A549 (cell line): ENCODE measurements around the gene APC. TPM values are rescaled to one million over a fixed set of nuclear protein-coding genes. Genes with fewer than 3 reads are reported as not detected.
A peak's percentile ranks its signal among the peaks of the same experiment; 100 is the strongest.

Experiments
- ATAC-seq, 2 experiments: fragments of 200-7000 bp in 1 of 2; fragments of >200 bp in 1 of 2; cut with Nextera tagmentation in 1 of 2; cut with Tn5 transposase in 1 of 2; 3 replicates each; pipeline versions ENCODE4 v1.8.0 to v1.9.1; 2018 to 2020; ENCODE audit warnings: mild to moderate bottlenecking in 1 of 2, moderate library complexity in 1 of 2
- CTCF ChIA-PET: fragments of 300-600 bp; sonication (Branson Sonifier 250); formaldehyde crosslinking; extraction: SDS; loops from one replicate; lab custom pipeline; 2021; ENCODE audit warnings: antibody characterized with exemption, inconsistent platforms; lab: Yijun Ruan, JAX
- POLR2A ChIA-PET: fragments of 350-600 bp; formaldehyde crosslinking; extraction: SDS; loops from one replicate; lab custom pipeline; 2021; ENCODE audit warnings: antibody characterized with exemption, inconsistent platforms; lab: Yijun Ruan, JAX
- DNase-seq, 2 experiments: peaks; one replicate each; pipeline versions ENCODE4 v3.0.0 to v3.0.0-alpha.2; 2011 to 2016; ENCODE audit warnings: low read depth in 1 of 2, low spot score in 1 of 2
- FAIRE-seq: peaks from 2 replicates; lab custom pipeline; 2011; peaks lifted over from hg19 to GRCh38; lab: Jason Lieb, UNC
- H3K27ac ChIP-seq, 2 experiments: fragments of >200 bp; sonication (Bioruptor Twin); formaldehyde crosslinking; 3 replicates each; pipeline ENCODE4 v1.5.1; 2016 to 2017
- H3K4me1 ChIP-seq: fragments of >200 bp; sonication (Bioruptor Twin); formaldehyde crosslinking; 3 replicates; pipeline ENCODE4 v1.6.1; 2016
- H3K4me2 ChIP-seq: fragments of >200 bp; sonication (Bioruptor Twin); formaldehyde crosslinking; 3 replicates; pipeline ENCODE4 v1.6.1; 2016
- H3K4me3 ChIP-seq: fragments of >200 bp; sonication (Bioruptor Twin); formaldehyde crosslinking; 3 replicates; pipeline ENCODE4 v1.5.1; 2016
- H3K9me3 ChIP-seq: fragments of >200 bp; sonication (Bioruptor Twin); formaldehyde crosslinking; 3 replicates; pipeline ENCODE4 v1.6.1; 2016
- BHLHE40 ChIP-seq: IDR thresholded peaks from 2 replicates; pipeline ENCODE4 v1.6.1; 2012; ENCODE audit warnings: low read depth, low read length, inconsistent platforms
- CBX2 ChIP-seq: fragments of 200-600 bp; sonication (generic); IDR thresholded peaks from 2 replicates; pipeline ENCODE4 v1.6.1; 2016; ENCODE audit warnings: low read depth, mild to moderate bottlenecking, borderline replicate concordance
- CEBPB ChIP-seq, 2 experiments: fragments of >200 bp in 1 of 2; sonication (Bioruptor Twin) in 1 of 2; formaldehyde crosslinking in 1 of 2; IDR thresholded peaks; 2 replicates each; pipeline ENCODE4 v1.6.1; 2012 to 2016
- EP300 ChIP-seq, 2 experiments: fragments of >200 bp; sonication (Bioruptor Twin); formaldehyde crosslinking; IDR thresholded peaks; 2 replicates in 1 of 2; 3 replicates in 1 of 2; pipeline ENCODE4 v1.6.1; 2016 to 2017
- ESRRA ChIP-seq: fragments of 150-350 bp; IDR thresholded peaks from 2 replicates; pipeline ENCODE4 v1.6.1; 2014; ENCODE audit warnings: mild to moderate bottlenecking, low read length, borderline replicate concordance
- JUN ChIP-seq, 2 experiments: fragments of >200 bp; sonication (Bioruptor Twin); formaldehyde crosslinking; IDR thresholded peaks; 2 replicates in 1 of 2; 3 replicates in 1 of 2; pipeline ENCODE4 v1.6.1; 2016 to 2017
- JUNB ChIP-seq: fragments of >200 bp; sonication (Bioruptor Twin); formaldehyde crosslinking; IDR thresholded peaks from 2 replicates; pipeline ENCODE4 v1.6.1; 2016
- KDM1A ChIP-seq: fragments of 200-600 bp; sonication (generic); IDR thresholded peaks from 2 replicates; pipeline ENCODE4 v1.6.1; 2016; ENCODE audit warnings: low read depth, mild to moderate bottlenecking
- KDM5A ChIP-seq: fragments of 200-600 bp; sonication (generic); IDR thresholded peaks from 2 replicates; pipeline ENCODE4 v1.6.1; 2016; ENCODE audit warnings: antibody characterized with exemption, mild to moderate bottlenecking
- MAFK ChIP-seq: fragments of 450-650 bp; IDR thresholded peaks from 2 replicates; pipeline ENCODE4 v1.6.1; 2014; ENCODE audit not compliant: partially characterized antibody
- MAZ ChIP-seq: fragments of 150-350 bp; IDR thresholded peaks from 2 replicates; pipeline ENCODE4 v1.6.1; 2014; ENCODE audit warnings: antibody characterized with exemption, low read depth, low read length, borderline replicate concordance
- NPAS2 ChIP-seq: fragments of 250-450 bp; sonication (Bioruptor Pico); IDR thresholded peaks from 2 replicates; pipeline ENCODE4 v1.8.0; 2022; ENCODE audit warnings: mild to moderate bottlenecking, moderate library complexity, borderline replicate concordance
- NR3C1 ChIP-seq: fragments of >200 bp; sonication (Bioruptor Twin); formaldehyde crosslinking; IDR thresholded peaks from 3 replicates; pipeline ENCODE4 v1.6.1; 2017
- PHF8 ChIP-seq: fragments of 200-600 bp; sonication (generic); IDR thresholded peaks from 2 replicates; pipeline ENCODE4 v1.6.1; 2016; ENCODE audit warnings: low read depth, mild to moderate bottlenecking, antibody characterized with exemption, moderate library complexity, borderline replicate concordance
- POLR2A ChIP-seq: IDR thresholded peaks from 2 replicates; pipeline ENCODE4 v1.6.1; 2012; ENCODE audit warnings: mild to moderate bottlenecking, low read length
- POLR2AphosphoS2 ChIP-seq: conservative IDR thresholded peaks from 2 replicates; pipeline ENCODE4 v1.6.1; 2012; ENCODE audit warnings: low read length, improper control_type of control experiment, inconsistent platforms
- RAD21 ChIP-seq, 2 experiments: fragments of >200 bp in 1 of 2; sonication (Bioruptor Twin) in 1 of 2; formaldehyde crosslinking in 1 of 2; IDR thresholded peaks in 1 of 2; conservative IDR thresholded peaks in 1 of 2; 2 replicates in 1 of 2; 3 replicates in 1 of 2; pipeline ENCODE4 v1.6.1; 2012 to 2018; ENCODE audit warnings: inconsistent platforms in 1 of 2
- RARB ChIP-seq: fragments of 250-450 bp; sonication (Bioruptor Pico); IDR thresholded peaks from 2 replicates; pipeline ENCODE4 v1.8.0; 2021; ENCODE audit warnings: mild to moderate bottlenecking, moderate library complexity
- TP53 ChIP-seq: fragments of 250-450 bp; sonication (Bioruptor Pico); IDR thresholded peaks from 2 replicates; pipeline ENCODE4 v1.5.0; 2021; ENCODE audit warnings: mild to moderate bottlenecking, moderate library complexity
- ZNF302 ChIP-seq: fragments of 250-450 bp; sonication (Bioruptor Pico); IDR thresholded peaks from 2 replicates; pipeline ENCODE4 v1.9.0; 2021; ENCODE audit warnings: inconsistent platforms, mild to moderate bottlenecking, moderate library complexity
- ZSCAN20 ChIP-seq: fragments of 250-450 bp; sonication (Bioruptor Pico); IDR thresholded peaks from 2 replicates; pipeline ENCODE4 v1.8.0; 2022; ENCODE audit warnings: mild to moderate bottlenecking, moderate library complexity
- WGBS: methylation state at CpG from one replicate; pipeline ENCODE4 v1.1.6; 2017; ENCODE audit errors: missing lambda C conversion rate; 5-methylcytosine and 5-hydroxymethylcytosine counted together
- polyA plus RNA-seq, 4 experiments: library from polyadenylated mRNA; depleted of rRNA in 3 of 4; stranded (reverse); fragments of >200 nt; fragmentation: RNase III in 1 of 4; extraction: RNeasy Plus Mini Kit Qiagen cat#74134 plus additional on column Dnase treatment in 1 of 4; gene quantifications; 2 replicates in 3 of 4; 3 replicates in 1 of 4; pipeline ENCODE4 v1.2.3, GENCODE V29; 2011 to 2017
- TF ChIP-seq, protein P1 (sequence below): IDR thresholded peaks from 2 replicates; pipeline ENCODE4 v1.6.1; 2012
- TF ChIP-seq, protein P2 (sequence below): fragments of >200 bp; sonication (Bioruptor Twin); formaldehyde crosslinking; IDR thresholded peaks from 2 replicates; pipeline ENCODE4 v1.6.1; 2016
- TF ChIP-seq, protein P3 (sequence below): IDR thresholded peaks from 2 replicates; pipeline ENCODE4 v1.6.1; 2012

APC gene
- polyA plus RNA-seq, 2 of the 4 experiments (the other 2 are of a cell fraction): 10.6 to 21.2 TPM

DNA sequence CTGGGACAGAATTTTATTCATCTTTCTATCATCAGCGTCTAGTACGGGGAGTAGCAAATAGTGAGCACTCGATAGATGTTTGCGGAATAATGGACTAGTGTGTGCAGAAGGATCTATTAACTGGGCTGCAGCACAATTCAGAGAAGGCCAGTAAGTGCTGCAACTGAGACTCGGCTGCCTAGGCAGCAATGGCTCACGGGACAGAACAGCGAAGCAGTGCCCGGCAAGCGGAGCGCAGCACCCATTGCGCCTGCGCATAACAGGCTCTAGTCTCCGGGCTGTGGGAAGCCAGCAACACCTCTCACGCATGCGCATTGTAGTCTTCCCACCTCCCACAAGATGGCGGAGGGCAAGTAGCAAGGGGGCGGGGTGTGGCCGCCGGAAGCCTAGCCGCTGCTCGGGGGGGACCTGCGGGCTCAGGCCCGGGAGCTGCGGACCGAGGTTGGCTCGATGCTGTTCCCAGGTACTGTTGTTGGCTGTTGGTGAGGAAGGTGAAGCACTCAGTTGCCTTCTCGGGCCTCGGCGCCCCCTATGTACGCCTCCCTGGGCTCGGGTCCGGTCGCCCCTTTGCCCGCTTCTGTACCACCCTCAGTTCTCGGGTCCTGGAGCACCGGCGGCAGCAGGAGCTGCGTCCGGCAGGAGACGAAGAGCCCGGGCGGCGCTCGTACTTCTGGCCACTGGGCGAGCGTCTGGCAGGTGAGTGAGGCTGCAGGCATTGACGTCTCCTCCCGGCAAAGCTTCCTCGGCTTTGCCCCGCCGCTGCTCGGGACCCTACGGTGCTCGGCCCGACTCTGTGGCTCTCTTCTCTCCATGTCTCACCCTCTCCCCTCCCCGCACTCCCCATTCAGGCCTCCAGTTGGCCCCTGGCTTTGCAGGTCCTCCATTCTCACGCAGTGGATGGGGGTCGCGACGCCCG lies 30.2 kb upstream of the APC start (continued):
- TF ChIP-seq BHLHE40 (no peak), NPAS2 (CRISPR knock-in tag) (no peak), CEBPB (IDR thresholded peaks at IDR 0.05) (no peak), NR3C1 (no peak), RARB (CRISPR knock-in tag) (no peak), ZSCAN20 (CRISPR knock-in tag) (no peak)

DNA sequence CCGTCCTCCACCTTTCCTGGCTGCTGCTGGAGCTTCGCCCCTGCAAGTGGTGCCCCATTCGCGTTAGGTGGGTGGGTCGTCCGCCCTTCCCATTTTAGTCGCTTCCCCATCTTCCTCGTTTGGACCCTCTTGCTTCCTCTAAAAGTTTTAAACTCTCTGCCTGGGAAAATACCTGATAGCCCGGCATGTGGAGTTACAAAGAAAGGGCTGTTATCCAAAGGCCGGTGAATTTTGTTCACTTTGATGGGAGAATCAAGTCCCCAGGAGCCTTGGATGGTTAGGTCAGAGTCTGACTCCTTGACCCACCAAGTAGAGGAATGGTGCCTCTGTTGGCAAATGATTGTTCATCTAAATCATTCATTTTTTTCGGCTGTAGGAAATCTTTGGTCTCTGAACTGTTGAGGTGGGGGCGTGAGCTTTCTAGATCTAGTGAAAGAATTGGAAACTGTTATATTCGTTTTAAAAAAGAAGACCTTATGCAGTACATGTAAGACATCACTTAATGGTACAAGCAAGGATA lies 29.5 kb upstream of the APC start:
- peak overlapping the region; percentile 60 for H3K4me3 ChIP-seq
- no peak for FAIRE-seq
- POLR2A ChIA-PET: interaction anchor here (0.9 to 1.2 kb wide), 2 partner anchors 20 to 29 kb away, joined by 3 to 4 read pairs; no protein-coding TSS in a partner anchor
- no peaks in the 10 kb centered on the region for H3K9me3 ChIP-seq
- CTCF ChIA-PET: interaction anchor here (1.0 to 3.5 kb wide), 5 partner anchors 9 to 157 kb away, joined by 3 to 13 read pairs (median 4); no protein-coding TSS in a partner anchor
- peaks cover 17% of the 10 kb centered on the region for H3K4me1 ChIP-seq
- WGBS: 6% methylated on average over 13 of the region's 13 CpGs
- peak overlapping the region; percentile 90 to 97 for H3K27ac ChIP-seq
- TF ChIP-seq, protein P1, sequence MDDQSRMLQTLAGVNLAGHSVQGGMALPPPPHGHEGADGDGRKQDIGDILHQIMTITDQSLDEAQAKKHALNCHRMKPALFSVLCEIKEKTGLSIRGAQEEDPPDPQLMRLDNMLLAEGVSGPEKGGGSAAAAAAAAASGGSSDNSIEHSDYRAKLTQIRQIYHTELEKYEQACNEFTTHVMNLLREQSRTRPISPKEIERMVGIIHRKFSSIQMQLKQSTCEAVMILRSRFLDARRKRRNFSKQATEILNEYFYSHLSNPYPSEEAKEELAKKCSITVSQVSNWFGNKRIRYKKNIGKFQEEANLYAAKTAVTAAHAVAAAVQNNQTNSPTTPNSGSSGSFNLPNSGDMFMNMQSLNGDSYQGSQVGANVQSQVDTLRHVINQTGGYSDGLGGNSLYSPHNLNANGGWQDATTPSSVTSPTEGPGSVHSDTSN: no peak
- no peak for TF ChIP-seq BHLHE40
- TF ChIP-seq EP300 (IDR thresholded peaks at IDR 0.05): no peak
- TF ChIP-seq ZNF302 (CRISPR knock-in tag): no peak
- TF ChIP-seq JUN (IDR thresholded peaks at IDR 0.05): no peak
- peak; percentile 3 to 14; a peak in 3 of 6 replicates for ATAC-seq
- peak overlapping the region; percentile 88 for H3K4me2 ChIP-seq
- DNase-seq: peak in 1 of 2 experiments; percentile 15

DNA sequence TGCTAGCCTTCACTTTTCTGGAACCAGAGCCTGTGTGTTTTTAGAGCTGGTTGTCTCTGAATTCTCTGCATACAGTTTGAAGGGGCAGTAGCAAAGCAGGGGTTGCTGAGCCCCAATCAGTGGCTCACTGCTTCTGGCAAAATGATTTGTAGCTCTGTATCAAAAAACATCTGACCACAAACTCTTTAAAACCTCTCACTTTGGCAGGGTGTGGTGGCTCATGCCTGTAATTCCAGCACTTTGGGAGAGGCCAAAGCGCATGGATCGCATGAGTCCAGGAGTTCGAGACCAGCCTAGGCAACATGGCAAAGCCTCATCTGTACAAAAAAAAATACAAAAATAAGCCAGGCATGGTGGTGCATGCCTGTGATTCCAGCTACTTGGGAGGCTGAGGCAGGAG lies 28.3 kb upstream of the APC start:
- Histone ChIP-seq H3K4me3 (no peak overlapping the region), H3K27ac (no peak overlapping the region), H3K4me1 (peaks cover 20% of the 10 kb centered on the region), H3K4me2 (peak overlapping the region; percentile 88), H3K9me3 (no peaks in the 10 kb centered on the region)
- POLR2A ChIA-PET: no interaction called here
- ATAC-seq: no peak
- CTCF ChIA-PET: interaction anchor here (1.0 to 3.5 kb wide), 3 partner anchors 11 to 158 kb away, joined by 3 to 13 read pairs (median 5); no protein-coding TSS in a partner anchor
- FAIRE-seq: no peak
- DNase-seq: no peak
- WGBS: 90% methylated on average over 3 of the region's 3 CpGs
- TF ChIP-seq KDM5A: no peak
- TF ChIP-seq ESRRA: no peak
- TF ChIP-seq ZSCAN20 (CRISPR knock-in tag): no peak
- TF ChIP-seq, protein P2, sequence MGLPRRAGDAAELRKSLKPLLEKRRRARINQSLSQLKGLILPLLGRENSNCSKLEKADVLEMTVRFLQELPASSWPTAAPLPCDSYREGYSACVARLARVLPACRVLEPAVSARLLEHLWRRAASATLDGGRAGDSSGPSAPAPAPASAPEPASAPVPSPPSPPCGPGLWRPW: no peak
- no peak for TF ChIP-seq ZNF302 (CRISPR knock-in tag)
- no peak for TF ChIP-seq RARB (CRISPR knock-in tag)
- TF ChIP-seq PHF8: no peak
- TF ChIP-seq, protein P3, sequence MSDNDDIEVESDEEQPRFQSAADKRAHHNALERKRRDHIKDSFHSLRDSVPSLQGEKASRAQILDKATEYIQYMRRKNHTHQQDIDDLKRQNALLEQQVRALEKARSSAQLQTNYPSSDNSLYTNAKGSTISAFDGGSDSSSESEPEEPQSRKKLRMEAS: no peak
- no peak for TF ChIP-seq RAD21 (conservative IDR thresholded peaks at IDR 0.05 in 1 of 2, IDR thresholded peaks at IDR 0.05 in 1 of 2)
- no peak for TF ChIP-seq POLR2AphosphoS2
- TF ChIP-seq MAFK: no peak
- TF ChIP-seq POLR2A: no peak
- no peak for TF ChIP-seq JUNB
- no peak for TF ChIP-seq MAZ
- TF ChIP-seq CBX2: no peak
- no peak for TF ChIP-seq TP53
- no peak for TF ChIP-seq KDM1A
